Caco-2 (cell line): Measurements from ENCODE around the gene DEFB127. TPM values are rescaled to one million over a fixed set of nuclear protein-coding genes. Genes with fewer than 3 reads are reported as not detected.
"Not testable (repeated sequence)": the region's sequence is repeated elsewhere in the genome, so short reads cannot be mapped to it uniquely, and the experiment has no call there.

Experiments used
- BruUV-seq: library from RNA; stranded (reverse); fragments of 400-500 nt; replicated peaks from 2 replicates; lab custom pipeline; 2021; lab: Mats Ljungman, UMichigan
- CTCF ChIA-PET: fragments of 300-600 bp; sonication (Branson Sonifier 250); formaldehyde crosslinking; loops from one replicate; lab custom pipeline; 2022; ENCODE audit warnings: antibody characterized with exemption; lab: Charles Lee
- POLR2A ChIA-PET: fragments of 300-600 bp; sonication (Branson Sonifier 250); formaldehyde crosslinking; loops from one replicate; lab custom pipeline; 2022; ENCODE audit warnings: antibody characterized with exemption; lab: Charles Lee
- DNase-seq, 2 experiments: peaks; one replicate each; pipeline versions ENCODE4 v3.0.0 to v3.0.0-alpha.2; 2020 to 2022
- H3K27me3 ChIP-seq: replicated peaks from 2 replicates; pipeline ENCODE4 v1.6.0; 2011; ENCODE audit warnings: low read length; ENCODE audit not compliant: control insufficient read depth, insufficient read depth
- H3K36me3 ChIP-seq: 2 replicates; pipeline ENCODE4 v1.5.1; 2011; ENCODE audit warnings: low read length; ENCODE audit not compliant: control insufficient read depth, insufficient read depth
- H3K4me1 ChIP-seq: fragments of 250-450 bp; sonication (Bioruptor Pico); 2 replicates; pipeline ENCODE4 v1.5.1; 2020; ENCODE audit warnings: mild to moderate bottlenecking
- H3K4me3 ChIP-seq: 2 replicates; pipeline ENCODE4 v1.5.1; 2011; ENCODE audit warnings: low read depth, mild to moderate bottlenecking, control low read depth, low read length
- H3K9me3 ChIP-seq: fragments of 250-450 bp; sonication (Bioruptor Pico); 2 replicates; pipeline ENCODE4 v1.5.1; 2020; ENCODE audit warnings: mild to moderate bottlenecking, moderate library complexity
- H3K27ac Mint-ChIP-seq: one replicate; pipeline ENCODE4 v1.8.0; 2022; ENCODE audit warnings: mixed read lengths; ENCODE audit not compliant: unreplicated experiment
- H3K27me3 Mint-ChIP-seq: one replicate; pipeline ENCODE4 v1.8.0; 2022; ENCODE audit warnings: mixed read lengths; ENCODE audit not compliant: insufficient read depth, unreplicated experiment
- H3K36me3 Mint-ChIP-seq: one replicate; pipeline ENCODE4 v1.8.0; 2022; ENCODE audit warnings: mild to moderate bottlenecking, mixed read lengths; ENCODE audit not compliant: insufficient read depth, unreplicated experiment
- H3K4me1 Mint-ChIP-seq: one replicate; pipeline ENCODE4 v1.8.0; 2022; ENCODE audit warnings: low read depth, mixed read lengths; ENCODE audit not compliant: unreplicated experiment
- H3K4me3 Mint-ChIP-seq: one replicate; pipeline ENCODE4 v1.8.0; 2022; ENCODE audit warnings: mild to moderate bottlenecking, moderate library complexity, mixed read lengths; ENCODE audit not compliant: unreplicated experiment
- H3K9me3 Mint-ChIP-seq: one replicate; pipeline ENCODE4 v1.8.0; 2022; ENCODE audit warnings: mixed read lengths; ENCODE audit not compliant: unreplicated experiment
- CTCF ChIP-seq, 2 experiments: fragments of 200-600 bp in 1 of 2; IDR thresholded peaks; 1 replicate in 1 of 2; 2 replicates in 1 of 2; pipeline versions ENCODE4 v1.5.1 to v1.8.0; 2011 to 2022; ENCODE audit warnings: antibody characterized with exemption in 1 of 2, control low read depth in 1 of 2, inconsistent platforms in 1 of 2, low read depth in 1 of 2, low read length in 1 of 2, mild to moderate bottlenecking in 1 of 2, moderate library complexity in 1 of 2; ENCODE audit not compliant: insufficient read depth in 1 of 2, severe bottlenecking in 1 of 2, unreplicated experiment in 1 of 2
- intact Hi-C: fragments of 100-400 bp; cut with micrococcal nuclease; formaldehyde crosslinking; loops from one replicate; pipeline ENCODE4 v1.10.0; 2022; ENCODE audit not compliant: unreplicated experiment
- total RNA-seq: library from RNA; stranded (reverse); gene quantifications from 2 replicates; pipeline ENCODE4 v1.2.3, GENCODE V29; 2022

DEFB127 gene
- total RNA-seq, 1 experiment from 2014 or later: not detected

GRCh38 chr20:198225-198624 lies 41.0 kb downstream of the DEFB127 start:
- H3K27ac Mint-ChIP-seq: no peak overlapping the region
- H3K4me1 Mint-ChIP-seq: no peaks in the 10 kb centered on the region
- no peak for TF ChIP-seq CTCF (IDR thresholded peaks at IDR 0.05; ENCODE audit: insufficient read depth in 1 of 2, low read depth in 1 of 2, low read length in 1 of 2, severe bottlenecking in 1 of 2, unreplicated experiment in 1 of 2)
- no peaks in the 10 kb centered on the region for H3K9me3 Mint-ChIP-seq
- Histone ChIP-seq H3K36me3 (no peaks in the 10 kb centered on the region), H3K9me3 (no peaks in the 10 kb centered on the region), H3K4me3 (no peak overlapping the region), H3K4me1 (no peaks in the 10 kb centered on the region), H3K27me3 (no peaks in the 10 kb centered on the region)
- POLR2A ChIA-PET: no interaction called here
- no TSS peak for BruUV-seq
- DNase-seq: no peak
- CTCF ChIA-PET: no interaction called here
- intact Hi-C loops: no loop called here
- no peaks in the 10 kb centered on the region for H3K36me3 Mint-ChIP-seq
- H3K27me3 Mint-ChIP-seq: no peaks in the 10 kb centered on the region
- no peak overlapping the region for H3K4me3 Mint-ChIP-seq

GRCh38 chr20:199996-200395 lies 42.7 kb downstream of the DEFB127 start:
- Mint-ChIP-seq H3K4me1 (peaks cover 7% of the 10 kb centered on the region), H3K4me3 (no peak overlapping the region), H3K27me3 (no peaks in the 10 kb centered on the region), H3K9me3 (no peaks in the 10 kb centered on the region), H3K27ac (no peak overlapping the region), H3K36me3 (no peaks in the 10 kb centered on the region)
- intact Hi-C loops: no loop called here
- Histone ChIP-seq H3K4me3 (no peak overlapping the region), H3K4me1 (no peaks in the 10 kb centered on the region; the same call in none of the 2 replicates), H3K27me3 (no peaks in the 10 kb centered on the region), H3K9me3 (no peaks in the 10 kb centered on the region), H3K36me3 (no peaks in the 10 kb centered on the region)
- no peak for DNase-seq
- CTCF ChIA-PET: no interaction called here
- BruUV-seq: no TSS peak
- TF ChIP-seq CTCF (IDR thresholded peaks at IDR 0.05; ENCODE audit: insufficient read depth in 1 of 2, low read depth in 1 of 2, low read length in 1 of 2, severe bottlenecking in 1 of 2, unreplicated experiment in 1 of 2): no peak
- POLR2A ChIA-PET: no interaction called here

GRCh38 chr20:203630-204029 lies 46.4 kb downstream of the DEFB127 start:
- H3K9me3 ChIP-seq, intact Hi-C loops, H3K4me1 ChIP-seq, H3K36me3 ChIP-seq, H3K9me3 Mint-ChIP-seq, H3K36me3 Mint-ChIP-seq, H3K4me1 Mint-ChIP-seq, H3K27ac Mint-ChIP-seq, H3K4me3 ChIP-seq, BruUV-seq, CTCF ChIA-PET, POLR2A ChIA-PET, H3K4me3 Mint-ChIP-seq, DNase-seq, H3K27me3 ChIP-seq, H3K27me3 Mint-ChIP-seq: not testable (repeated sequence)

Other genes with a start within 250 kb of the DEFB127 start
- not detected in 2 replicates for gene DEFB125, start 69.8 kb upstream of the DEFB127 start, total RNA-seq
- gene DEFB126, start 14.9 kb upstream of the DEFB127 start, total RNA-seq: not detected in 2 replicates
- not detected in 2 replicates for gene DEFB128, start 32.3 kb downstream of the DEFB127 start, total RNA-seq
- not detected in 2 replicates for gene DEFB129, start 69.8 kb downstream of the DEFB127 start, total RNA-seq
- not detected in 2 replicates for gene DEFB132, start 100.3 kb downstream of the DEFB127 start, total RNA-seq
- gene C20orf96, start 133.3 kb downstream of the DEFB127 start, total RNA-seq: 10.3 and 11.5 TPM in 2 replicates
- 34.4 and 37.2 TPM in 2 replicates for gene ZCCHC3, start 140.1 kb downstream of the DEFB127 start, total RNA-seq
- gene SOX12, start 168.1 kb downstream of the DEFB127 start, total RNA-seq: 13.9 and 14.7 TPM in 2 replicates
- gene NRSN2, start 189.7 kb downstream of the DEFB127 start, total RNA-seq: 24.6 and 27.5 TPM in 2 replicates
- 113 and 132 TPM in 2 replicates for gene TRIB3, start 223.3 kb downstream of the DEFB127 start, total RNA-seq